Measurements from ENCODE around the gene LY86. TPM values are rescaled to one million over a fixed set of nuclear protein-coding genes. Genes with fewer than 3 reads are reported as not detected.

Gene LY86
- total RNA-seq, 1 experiment from 2014 or later = not detected

- DNase-seq = no peak
- Mint-ChIP-seq H3K4me1 (ENCODE audit: low read depth, unreplicated experiment) (no peaks in the 10 kb centered on the region), H3K9me3 (ENCODE audit: low read depth, unreplicated experiment) (no peaks in the 10 kb centered on the region), H3K27ac (ENCODE audit: unreplicated experiment) (no peak overlapping the region), H3K4me3 (ENCODE audit: low read depth, unreplicated experiment) (no peak overlapping the region), H3K27me3 (ENCODE audit: unreplicated experiment) (peaks cover 40% of the 10 kb centered on the region), H3K36me3 (ENCODE audit: insufficient read depth, unreplicated experiment) (no peaks in the 10 kb centered on the region)
- BruUV-seq (replicated peaks) = no TSS peak
- intact Hi-C loops (cut with micrococcal nuclease; ENCODE audit: unreplicated experiment) = no loop called here
- CTCF ChIA-PET = no interaction called here
- TF ChIP-seq, protein P1, sequence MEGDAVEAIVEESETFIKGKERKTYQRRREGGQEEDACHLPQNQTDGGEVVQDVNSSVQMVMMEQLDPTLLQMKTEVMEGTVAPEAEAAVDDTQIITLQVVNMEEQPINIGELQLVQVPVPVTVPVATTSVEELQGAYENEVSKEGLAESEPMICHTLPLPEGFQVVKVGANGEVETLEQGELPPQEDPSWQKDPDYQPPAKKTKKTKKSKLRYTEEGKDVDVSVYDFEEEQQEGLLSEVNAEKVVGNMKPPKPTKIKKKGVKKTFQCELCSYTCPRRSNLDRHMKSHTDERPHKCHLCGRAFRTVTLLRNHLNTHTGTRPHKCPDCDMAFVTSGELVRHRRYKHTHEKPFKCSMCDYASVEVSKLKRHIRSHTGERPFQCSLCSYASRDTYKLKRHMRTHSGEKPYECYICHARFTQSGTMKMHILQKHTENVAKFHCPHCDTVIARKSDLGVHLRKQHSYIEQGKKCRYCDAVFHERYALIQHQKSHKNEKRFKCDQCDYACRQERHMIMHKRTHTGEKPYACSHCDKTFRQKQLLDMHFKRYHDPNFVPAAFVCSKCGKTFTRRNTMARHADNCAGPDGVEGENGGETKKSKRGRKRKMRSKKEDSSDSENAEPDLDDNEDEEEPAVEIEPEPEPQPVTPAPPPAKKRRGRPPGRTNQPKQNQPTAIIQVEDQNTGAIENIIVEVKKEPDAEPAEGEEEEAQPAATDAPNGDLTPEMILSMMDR (IDR thresholded peaks at IDR 0.05; ENCODE audit: unreplicated experiment) = no peak
Observed at GRCh38 chr6:6585003-6585311, 3.6 kb upstream of the LY86 start.

GRCh38 chr6:6586167-6586566, 2.4 kb upstream of the LY86 start:
- TF ChIP-seq, protein P1 (IDR thresholded peaks at IDR 0.05; ENCODE audit: unreplicated experiment) = no peak
- Mint-ChIP-seq H3K27ac (ENCODE audit: unreplicated experiment) (no peak overlapping the region), H3K9me3 (ENCODE audit: low read depth, unreplicated experiment) (no peaks in the 10 kb centered on the region), H3K36me3 (ENCODE audit: insufficient read depth, unreplicated experiment) (no peaks in the 10 kb centered on the region), H3K27me3 (ENCODE audit: unreplicated experiment) (peaks cover 45% of the 10 kb centered on the region), H3K4me3 (ENCODE audit: low read depth, unreplicated experiment) (no peak overlapping the region), H3K4me1 (ENCODE audit: low read depth, unreplicated experiment) (no peaks in the 10 kb centered on the region)
- no peak for DNase-seq
- CTCF ChIA-PET = no interaction called here
- intact Hi-C loops (cut with micrococcal nuclease; ENCODE audit: unreplicated experiment) = no loop called here
- BruUV-seq (replicated peaks) = no TSS peak

DNA sequence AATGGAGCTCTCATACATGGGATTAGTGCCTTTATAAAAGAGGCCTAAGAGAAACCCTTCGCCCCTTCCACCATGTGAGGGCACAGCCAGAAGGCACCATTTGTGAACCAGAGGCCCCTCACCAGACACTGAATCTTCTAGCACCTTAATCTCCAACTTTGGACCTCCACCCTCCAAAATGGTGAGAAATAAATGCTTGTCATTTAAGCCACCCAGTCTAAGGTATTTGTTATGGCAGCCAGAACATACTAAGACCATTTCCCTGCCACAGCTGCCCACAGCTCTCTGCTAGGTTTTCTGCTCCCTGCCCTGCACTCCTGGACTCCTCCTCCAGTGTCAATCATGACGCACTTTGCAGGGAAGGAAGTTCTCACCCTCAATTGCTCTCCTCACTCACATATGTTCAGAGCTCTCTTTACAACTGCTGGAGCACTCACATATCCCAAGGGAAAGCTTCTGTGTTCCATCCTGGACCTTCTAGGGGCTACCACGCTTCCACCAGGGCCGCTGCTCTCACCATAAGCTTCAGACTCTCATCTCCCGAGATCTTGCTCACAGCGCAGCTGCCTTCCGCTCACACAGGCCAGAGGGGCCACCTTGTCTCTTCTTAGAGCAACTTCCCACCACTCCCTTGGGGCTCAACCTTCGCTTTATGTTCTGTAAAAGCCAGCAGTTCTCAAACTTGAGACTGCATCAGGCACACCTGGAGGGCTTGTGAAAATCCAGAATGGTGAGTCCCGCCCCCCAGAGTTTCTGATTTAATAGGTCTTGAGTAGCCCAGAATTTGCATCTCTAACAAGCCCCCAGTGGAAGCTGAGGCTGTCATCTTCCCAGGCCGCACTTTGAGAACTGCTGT, 1.6 kb upstream of the LY86 start:
- no peaks in the 10 kb centered on the region for H3K4me1 Mint-ChIP-seq (ENCODE audit: low read depth, unreplicated experiment)
- DNase-seq = no peak
- no peaks in the 10 kb centered on the region for H3K9me3 Mint-ChIP-seq (ENCODE audit: low read depth, unreplicated experiment)
- H3K27ac Mint-ChIP-seq (ENCODE audit: unreplicated experiment) = no peak overlapping the region
- TF ChIP-seq, protein P1 (IDR thresholded peaks at IDR 0.05; ENCODE audit: unreplicated experiment) = no peak
- H3K36me3 Mint-ChIP-seq (ENCODE audit: insufficient read depth, unreplicated experiment) = no peaks in the 10 kb centered on the region
- CTCF ChIA-PET = no interaction called here
- peaks cover 52% of the 10 kb centered on the region for H3K27me3 Mint-ChIP-seq (ENCODE audit: unreplicated experiment)
- intact Hi-C loops (cut with micrococcal nuclease; ENCODE audit: unreplicated experiment) = no loop called here
- H3K4me3 Mint-ChIP-seq (ENCODE audit: low read depth, unreplicated experiment) = no peak overlapping the region
- no TSS peak for BruUV-seq (replicated peaks)

DNA sequence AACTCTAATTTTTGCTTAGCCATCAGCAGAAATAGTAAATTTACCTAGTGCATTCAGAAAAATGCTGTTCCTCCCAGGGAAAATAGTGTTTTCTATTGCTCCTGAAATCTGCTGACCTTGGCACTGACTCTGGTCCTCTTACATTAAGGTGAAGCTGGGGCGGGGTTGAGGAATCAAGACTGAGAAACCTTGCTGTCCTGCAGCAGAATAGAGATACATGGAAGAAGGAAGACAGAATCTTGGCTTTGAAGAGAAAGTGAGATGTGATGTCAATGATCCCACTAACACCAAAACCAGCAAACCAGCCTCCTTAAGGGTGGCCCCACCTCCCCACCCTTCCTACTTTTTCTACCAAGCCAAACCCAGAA, 840 bp upstream of the LY86 start:
- intact Hi-C loops (cut with micrococcal nuclease; ENCODE audit: unreplicated experiment) = no loop called here
- peaks cover 57% of the 10 kb centered on the region for H3K27me3 Mint-ChIP-seq (ENCODE audit: unreplicated experiment)
- no peak overlapping the region for H3K27ac Mint-ChIP-seq (ENCODE audit: unreplicated experiment)
- H3K4me1 Mint-ChIP-seq (ENCODE audit: low read depth, unreplicated experiment) = no peaks in the 10 kb centered on the region
- no TSS peak for BruUV-seq (replicated peaks)
- CTCF ChIA-PET = no interaction called here
- H3K36me3 Mint-ChIP-seq (ENCODE audit: insufficient read depth, unreplicated experiment) = no peaks in the 10 kb centered on the region
- DNase-seq = no peak
- H3K9me3 Mint-ChIP-seq (ENCODE audit: low read depth, unreplicated experiment) = no peaks in the 10 kb centered on the region
- TF ChIP-seq, protein P1 (IDR thresholded peaks at IDR 0.05; ENCODE audit: unreplicated experiment) = no peak
- no peak overlapping the region for H3K4me3 Mint-ChIP-seq (ENCODE audit: low read depth, unreplicated experiment)

All from Calu3 (cell line).